BJ (cell line): Measurements from ENCODE around the gene TMEM45A. TPM values are rescaled to one million over a fixed set of nuclear protein-coding genes. Genes with fewer than 3 reads are reported as not detected.
"Not testable (repeated sequence)": the region's sequence is repeated elsewhere in the genome, so short reads cannot be mapped to it uniquely, and the experiment has no call there.

Experiments
- CTCF ChIA-PET: fragments of 350-600 bp; formaldehyde crosslinking; extraction: SDS; loops from one replicate; lab custom pipeline; 2021; ENCODE audit warnings: antibody characterized with exemption, inconsistent platforms; lab: Yijun Ruan, JAX
- POLR2A ChIA-PET: fragments of 300-600 bp; sonication (Branson Sonifier 250); formaldehyde crosslinking; extraction: SDS; loops from one replicate; lab custom pipeline; 2021; ENCODE audit warnings: antibody characterized with exemption; lab: Charles Lee
- DNase-seq: peaks from one replicate; pipeline ENCODE4 v3.0.0-alpha.2; 2011; ENCODE audit warnings: low read depth
- H3K27me3 ChIP-seq: 2 replicates; pipeline ENCODE4 v1.6.0; 2011; ENCODE audit warnings: low read length; ENCODE audit not compliant: control insufficient read depth, insufficient read depth
- H3K36me3 ChIP-seq: 2 replicates; pipeline ENCODE4 v1.5.1; 2011; ENCODE audit warnings: low read length; ENCODE audit not compliant: control insufficient read depth, insufficient read depth
- H3K4me3 ChIP-seq: 2 replicates; pipeline ENCODE4 v1.5.1; 2011; ENCODE audit warnings: low read depth, mild to moderate bottlenecking, control low read depth, low read length
- polyA plus RNA-seq: library from polyadenylated mRNA; depleted of rRNA; stranded (reverse); fragments of >200 nt; gene quantifications from 2 replicates; pipeline ENCODE4 v1.2.3, GENCODE V29; 2011
- TF ChIP-seq, protein P1 (sequence below): IDR thresholded peaks from 2 replicates; pipeline ENCODE4 v1.5.1; 2011; ENCODE audit warnings: low read depth, mild to moderate bottlenecking, control low read depth, inconsistent platforms, low read length, moderate library complexity; ENCODE audit not compliant: insufficient read depth

TMEM45A gene
- polyA plus RNA-seq, 1 experiment: 35.1 TPM

DNA sequence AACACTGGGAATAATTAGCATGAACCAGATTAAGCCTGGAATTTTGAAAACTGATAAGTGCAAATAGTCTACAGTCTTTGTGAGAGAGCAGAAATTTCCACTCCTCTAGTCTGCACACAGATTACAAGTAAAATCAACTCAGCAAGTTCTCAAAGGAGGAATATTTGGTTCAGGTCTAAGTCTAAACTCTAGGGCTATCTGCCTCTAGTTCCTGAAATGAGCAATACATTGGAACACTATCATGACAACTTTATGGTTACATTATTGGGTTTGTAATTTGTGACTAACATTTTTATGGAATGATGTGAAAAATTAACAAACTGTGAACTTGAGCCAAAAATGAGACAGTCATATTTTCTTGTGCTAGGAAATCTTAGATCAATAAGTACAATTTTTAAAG is 86.2 kb downstream of the TMEM45A start:
- ChIA-PET CTCF (interaction anchor here (17.0 kb wide), 1 partner anchor 115 kb away, joined by 311 read pairs; no protein-coding TSS in a partner anchor), POLR2A (no interaction called here)
- DNase-seq: no peak
- TF ChIP-seq, protein P1, sequence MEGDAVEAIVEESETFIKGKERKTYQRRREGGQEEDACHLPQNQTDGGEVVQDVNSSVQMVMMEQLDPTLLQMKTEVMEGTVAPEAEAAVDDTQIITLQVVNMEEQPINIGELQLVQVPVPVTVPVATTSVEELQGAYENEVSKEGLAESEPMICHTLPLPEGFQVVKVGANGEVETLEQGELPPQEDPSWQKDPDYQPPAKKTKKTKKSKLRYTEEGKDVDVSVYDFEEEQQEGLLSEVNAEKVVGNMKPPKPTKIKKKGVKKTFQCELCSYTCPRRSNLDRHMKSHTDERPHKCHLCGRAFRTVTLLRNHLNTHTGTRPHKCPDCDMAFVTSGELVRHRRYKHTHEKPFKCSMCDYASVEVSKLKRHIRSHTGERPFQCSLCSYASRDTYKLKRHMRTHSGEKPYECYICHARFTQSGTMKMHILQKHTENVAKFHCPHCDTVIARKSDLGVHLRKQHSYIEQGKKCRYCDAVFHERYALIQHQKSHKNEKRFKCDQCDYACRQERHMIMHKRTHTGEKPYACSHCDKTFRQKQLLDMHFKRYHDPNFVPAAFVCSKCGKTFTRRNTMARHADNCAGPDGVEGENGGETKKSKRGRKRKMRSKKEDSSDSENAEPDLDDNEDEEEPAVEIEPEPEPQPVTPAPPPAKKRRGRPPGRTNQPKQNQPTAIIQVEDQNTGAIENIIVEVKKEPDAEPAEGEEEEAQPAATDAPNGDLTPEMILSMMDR: no peak
- Histone ChIP-seq H3K36me3 (no peaks in the 10 kb centered on the region), H3K4me3 (no peak overlapping the region), H3K27me3 (no peaks in the 10 kb centered on the region)

DNA sequence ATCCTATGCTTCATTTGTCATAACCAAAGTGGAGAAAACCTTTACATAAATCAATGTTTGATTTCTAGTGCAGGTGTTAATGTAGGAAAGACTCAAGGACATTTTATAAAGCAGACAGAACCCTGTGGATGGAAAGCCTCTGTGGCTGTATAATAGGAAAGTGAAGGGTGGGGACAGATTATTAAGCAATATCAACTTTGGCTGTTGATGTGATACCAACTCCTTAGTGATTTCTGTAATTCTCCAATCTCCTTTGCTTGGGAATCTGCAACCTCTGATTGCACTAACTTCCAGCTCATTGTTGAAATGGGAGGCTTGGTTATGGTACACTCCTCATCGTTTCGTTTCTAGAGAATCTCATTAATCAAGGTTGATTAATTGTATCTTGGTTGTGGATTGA is 87.7 kb downstream of the TMEM45A start:
- H3K4me3 ChIP-seq: no peak overlapping the region
- ChIA-PET CTCF (interaction anchor here (1.1 to 17.0 kb wide), 3 partner anchors 10 to 445 kb away, joined by 3 to 311 read pairs (median 14); no protein-coding TSS in a partner anchor), POLR2A (no interaction called here)
- TF ChIP-seq, protein P1: no peak
- no peak for DNase-seq
- H3K36me3 ChIP-seq: no peaks in the 10 kb centered on the region
- no peaks in the 10 kb centered on the region for H3K27me3 ChIP-seq

DNA sequence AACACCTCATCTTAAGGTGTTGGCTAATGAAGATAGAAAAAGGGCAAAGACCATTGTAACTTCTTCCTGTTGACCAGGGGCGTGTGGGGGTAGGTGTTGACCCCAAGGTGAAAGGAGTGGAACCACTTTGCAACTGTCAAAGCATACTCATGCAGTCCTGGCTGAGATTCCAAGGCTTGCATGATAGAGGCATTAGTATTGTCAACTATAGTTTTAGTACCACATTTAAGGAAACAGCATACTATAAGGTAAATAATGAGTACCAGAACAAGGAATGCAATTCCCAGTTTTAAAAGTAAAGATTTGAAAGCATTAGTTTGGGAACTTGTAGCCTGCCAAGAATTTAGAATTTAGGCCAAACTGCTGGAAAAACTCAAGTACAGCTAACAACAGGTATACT is 89.2 kb downstream of the TMEM45A start:
- Histone ChIP-seq H3K36me3 (no peaks in the 10 kb centered on the region), H3K4me3 (no peak overlapping the region), H3K27me3 (no peaks in the 10 kb centered on the region)
- TF ChIP-seq, protein P1: no peak
- no peak for DNase-seq
- ChIA-PET CTCF (interaction anchor here (2.9 to 17.0 kb wide), 2 partner anchors 8 to 118 kb away, joined by 14 to 311 read pairs; no protein-coding TSS in a partner anchor), POLR2A (no interaction called here)

DNA sequence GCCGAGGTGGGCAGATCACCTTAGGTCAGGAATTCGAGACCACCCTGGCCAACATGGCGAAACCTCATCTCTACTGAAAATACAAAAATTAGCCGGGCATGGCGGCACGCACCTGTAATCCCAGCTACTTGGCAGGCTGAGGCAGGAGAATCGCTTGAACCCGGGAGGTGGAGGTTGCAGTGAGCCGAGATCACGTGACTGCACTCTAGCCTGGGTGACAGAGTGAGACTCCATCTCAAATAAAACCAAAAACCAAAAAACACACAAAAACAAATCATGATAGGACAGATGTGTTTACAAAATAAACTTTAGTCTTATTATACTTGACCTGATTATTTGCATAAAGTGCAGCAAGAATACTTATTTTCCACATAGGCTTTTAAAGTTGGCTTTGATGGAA is 89.7 kb downstream of the TMEM45A start:
- CTCF ChIA-PET: interaction anchor here (17.0 kb wide), 1 partner anchor 119 kb away, joined by 311 read pairs; no protein-coding TSS in a partner anchor
- POLR2A ChIA-PET, H3K4me3 ChIP-seq, H3K27me3 ChIP-seq, DNase-seq, H3K36me3 ChIP-seq: not testable (repeated sequence)

DNA sequence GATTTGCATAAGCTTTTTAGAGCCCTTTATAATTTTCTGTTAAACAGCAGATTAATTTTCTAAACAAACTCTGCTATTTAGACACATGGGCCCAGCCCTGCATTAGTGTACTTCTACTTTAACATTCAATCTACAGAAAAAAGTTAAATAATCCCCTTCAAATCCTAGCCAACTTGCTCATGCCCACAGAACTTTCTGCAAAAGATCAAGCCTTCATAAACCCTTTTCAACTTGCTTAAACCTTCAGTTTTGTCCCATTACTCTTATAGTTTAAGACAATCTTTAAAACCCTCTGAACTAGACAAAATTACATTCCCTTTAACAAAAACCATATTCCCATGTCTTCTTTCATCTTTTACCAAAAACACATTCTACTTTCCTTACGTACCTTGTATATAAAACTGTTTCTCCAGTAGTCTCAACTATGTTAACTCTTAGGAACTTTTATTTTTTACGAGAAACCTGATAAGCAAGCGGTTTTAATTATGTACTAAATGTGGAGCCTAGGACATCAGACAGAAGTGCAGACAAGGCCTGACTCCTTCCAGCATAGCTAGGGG is 91.8 kb downstream of the TMEM45A start:
- Histone ChIP-seq H3K27me3 (no peaks in the 10 kb centered on the region), H3K36me3 (no peaks in the 10 kb centered on the region), H3K4me3 (no peak overlapping the region)
- TF ChIP-seq, protein P1: no peak
- POLR2A ChIA-PET: no interaction called here
- no peak for DNase-seq
- CTCF ChIA-PET: interaction anchor here (0.6 to 17.0 kb wide), 2 partner anchors 121 to 208 kb away, joined by 3 to 311 read pairs; no protein-coding TSS in a partner anchor
